Activated CD4-positive, alpha-beta memory T cell treated with anti-CD3 and anti-CD28 coated beads for 36 hours (primary cell): ENCODE data around the gene PCDH10. TPM values are rescaled to one million over a fixed set of nuclear protein-coding genes. Genes with fewer than 3 reads are reported as not detected.

Experiments
- CTCF ChIA-PET: fragments of 350-600 bp; sonication (Branson Sonifier 250); formaldehyde crosslinking; loops from one replicate; lab custom pipeline; 2021; ENCODE audit warnings: antibody characterized with exemption, inconsistent platforms; lab: Charles Lee
- POLR2A ChIA-PET: fragments of 350-600 bp; sonication (Branson Sonifier 250); formaldehyde crosslinking; loops from one replicate; lab custom pipeline; 2021; ENCODE audit warnings: antibody characterized with exemption; lab: Charles Lee
- DNase-seq: peaks from one replicate; pipeline ENCODE4 v3.0.0-alpha.2; 2020
- H3K27ac Mint-ChIP-seq: one replicate; pipeline ENCODE4 v1.8.0; 2021; ENCODE audit warnings: mixed read lengths
- H3K27me3 Mint-ChIP-seq: one replicate; pipeline ENCODE4 v1.8.0; 2021; ENCODE audit warnings: mixed read lengths
- H3K36me3 Mint-ChIP-seq: one replicate; pipeline ENCODE4 v1.8.0; 2021; ENCODE audit warnings: mixed read lengths
- H3K4me1 Mint-ChIP-seq: one replicate; pipeline ENCODE4 v1.8.0; 2021; ENCODE audit warnings: low read depth, mixed read lengths
- H3K4me3 Mint-ChIP-seq: one replicate; pipeline ENCODE4 v1.8.0; 2021; ENCODE audit warnings: mild to moderate bottlenecking, mixed read lengths
- H3K9me3 Mint-ChIP-seq: one replicate; pipeline ENCODE4 v1.8.0; 2021; ENCODE audit warnings: mixed read lengths
- intact Hi-C: fragments of 100-400 bp; cut with micrococcal nuclease; formaldehyde crosslinking; loops from one replicate; pipeline ENCODE4 v1.15.1; 2023
- total RNA-seq, 2 experiments: library from RNA; stranded (reverse); gene quantifications; one replicate each; pipeline ENCODE4 v1.2.3, GENCODE V29; 2021

PCDH10 gene
- total RNA-seq, 2 experiments from 2014 or later, result not detected

DNA sequence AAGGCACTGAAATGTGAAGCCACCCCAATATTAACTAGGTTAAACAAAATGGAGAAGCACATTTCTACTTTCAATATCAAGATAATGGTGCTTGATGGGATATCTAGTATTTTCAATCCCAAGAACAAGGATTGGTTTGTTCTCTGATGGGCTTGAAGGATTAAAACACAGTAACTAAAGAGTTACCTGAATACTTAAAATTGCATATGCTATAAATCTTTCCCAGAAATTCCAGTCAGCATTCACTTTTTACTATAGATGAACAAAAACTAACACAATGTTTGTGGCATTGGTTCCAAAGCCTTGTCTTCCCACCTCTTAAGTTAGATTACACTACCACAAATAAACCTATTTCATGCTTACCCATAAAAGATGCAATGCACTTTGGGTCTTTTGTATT is 3.9 kb upstream of the PCDH10 start:
- POLR2A ChIA-PET, result no interaction called here
- H3K4me1 Mint-ChIP-seq, result peaks cover 14% of the 10 kb centered on the region
- no peak overlapping the region for H3K27ac Mint-ChIP-seq
- no peak for DNase-seq
- peaks cover 40% of the 10 kb centered on the region for H3K27me3 Mint-ChIP-seq
- H3K36me3 Mint-ChIP-seq, result peaks cover 7% of the 10 kb centered on the region
- intact Hi-C loops, result no loop called here
- H3K4me3 Mint-ChIP-seq, result no peak overlapping the region
- CTCF ChIA-PET, result no interaction called here
- H3K9me3 Mint-ChIP-seq, result no peaks in the 10 kb centered on the region

GRCh38 chr4:133145758-133146573 is 3.1 kb upstream of the PCDH10 start:
- DNase-seq, result no peak
- Mint-ChIP-seq H3K9me3 (no peaks in the 10 kb centered on the region), H3K4me3 (no peak overlapping the region), H3K36me3 (peaks cover 7% of the 10 kb centered on the region), H3K4me1 (peaks cover 17% of the 10 kb centered on the region), H3K27ac (no peak overlapping the region), H3K27me3 (peaks cover 46% of the 10 kb centered on the region)
- POLR2A ChIA-PET, result no interaction called here
- intact Hi-C loops, result no loop called here
- CTCF ChIA-PET, result no interaction called here

- CTCF ChIA-PET, result no interaction called here
- POLR2A ChIA-PET, result no interaction called here
- no peaks in the 10 kb centered on the region for H3K9me3 Mint-ChIP-seq
Observed at GRCh38 chr4:133146574-133147241, 2.4 kb upstream of the PCDH10 start.

DNA sequence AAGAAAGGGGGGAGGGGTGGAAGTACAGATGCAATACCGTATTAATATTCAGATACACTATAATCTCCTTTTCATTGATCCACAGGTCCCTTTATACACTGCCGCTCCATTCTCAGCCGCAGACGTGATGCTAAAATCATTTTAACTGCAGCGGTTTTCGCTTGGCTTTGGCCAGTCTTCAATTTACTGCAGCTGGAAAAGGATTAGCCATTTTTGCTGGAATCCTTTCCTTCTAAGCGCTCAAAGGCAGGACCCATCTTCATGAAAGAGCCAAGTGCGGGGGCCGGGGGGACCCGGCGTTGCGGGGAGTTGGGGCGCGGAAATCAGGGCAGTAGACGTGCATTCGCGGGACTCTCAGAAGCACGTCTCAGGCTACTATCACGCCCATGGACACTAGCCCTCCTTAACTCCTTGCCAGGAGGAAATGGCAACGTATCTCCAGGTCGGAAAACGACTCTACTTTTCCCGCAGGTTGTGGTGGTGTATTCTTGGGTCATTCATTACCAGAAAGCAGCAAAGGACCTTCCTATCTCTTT is 1.7 kb upstream of the PCDH10 start:
- H3K4me1 Mint-ChIP-seq, result peaks cover 17% of the 10 kb centered on the region
- peaks cover 7% of the 10 kb centered on the region for H3K36me3 Mint-ChIP-seq
- H3K27ac Mint-ChIP-seq, result no peak overlapping the region
- CTCF ChIA-PET, result no interaction called here
- no peaks in the 10 kb centered on the region for H3K9me3 Mint-ChIP-seq
- POLR2A ChIA-PET, result no interaction called here
- no peak overlapping the region for H3K4me3 Mint-ChIP-seq
- intact Hi-C loops, result no loop called here
- H3K27me3 Mint-ChIP-seq, result peaks cover 54% of the 10 kb centered on the region
- DNase-seq, result no peak

More at GRCh38 chr4:133146574-133147241, 2.4 kb upstream of the PCDH10 start:
- Mint-ChIP-seq H3K27me3 (peaks cover 52% of the 10 kb centered on the region), H3K4me1 (peaks cover 17% of the 10 kb centered on the region), H3K27ac (no peak overlapping the region), H3K4me3 (no peak overlapping the region), H3K36me3 (peaks cover 7% of the 10 kb centered on the region)
- DNase-seq, result peak; percentile 39
- intact Hi-C loops, result no loop called here

DNA sequence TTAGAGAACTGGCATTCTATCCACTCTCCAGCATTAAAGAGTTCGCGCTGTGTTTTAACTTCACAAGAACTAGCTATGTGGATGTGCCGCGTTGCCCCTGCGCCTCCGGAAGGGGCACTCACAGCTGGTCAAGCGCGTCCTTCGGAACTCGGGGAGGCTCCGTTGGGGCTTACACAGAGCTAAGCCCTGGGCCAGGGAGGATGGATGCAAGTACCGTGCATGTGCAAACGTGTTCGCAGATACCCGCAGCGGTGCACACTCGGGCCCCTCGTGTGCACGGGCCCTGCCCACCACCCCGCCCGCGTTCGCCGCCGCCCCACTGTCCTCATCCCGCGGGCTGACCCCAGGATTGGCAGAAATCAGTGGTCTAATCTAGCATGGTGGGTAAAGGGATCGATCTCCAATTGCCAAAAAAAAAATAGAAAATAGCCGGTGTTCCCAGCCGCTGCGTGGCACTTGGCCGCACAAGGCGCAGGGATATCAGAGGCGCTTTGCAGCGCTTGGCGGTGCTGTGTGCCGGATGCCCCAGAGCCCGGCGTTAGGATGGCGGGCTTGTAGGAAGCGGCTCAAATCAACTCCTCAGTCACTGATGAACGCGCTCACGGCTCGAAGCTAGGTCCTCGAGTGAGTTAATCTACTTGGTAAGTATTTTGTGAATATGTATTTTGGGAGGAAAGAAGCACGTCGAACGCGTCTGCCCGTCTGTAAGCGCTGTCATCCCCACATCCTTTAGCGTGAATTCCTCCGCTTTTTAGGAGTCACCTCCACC is 989 bp upstream of the PCDH10 start:
- ChIA-PET POLR2A (no interaction called here), CTCF (no interaction called here)
- Mint-ChIP-seq H3K27ac (no peak overlapping the region), H3K4me3 (no peak overlapping the region), H3K4me1 (peaks cover 17% of the 10 kb centered on the region), H3K9me3 (no peaks in the 10 kb centered on the region), H3K36me3 (peaks cover 8% of the 10 kb centered on the region), H3K27me3 (peaks cover 62% of the 10 kb centered on the region)
- DNase-seq, result no peak
- intact Hi-C loops, result no loop called here

- no peaks in the 10 kb centered on the region for H3K9me3 Mint-ChIP-seq
Observed at GRCh38 chr4:133149364-133149695, 236 bp downstream of the PCDH10 start.

DNA sequence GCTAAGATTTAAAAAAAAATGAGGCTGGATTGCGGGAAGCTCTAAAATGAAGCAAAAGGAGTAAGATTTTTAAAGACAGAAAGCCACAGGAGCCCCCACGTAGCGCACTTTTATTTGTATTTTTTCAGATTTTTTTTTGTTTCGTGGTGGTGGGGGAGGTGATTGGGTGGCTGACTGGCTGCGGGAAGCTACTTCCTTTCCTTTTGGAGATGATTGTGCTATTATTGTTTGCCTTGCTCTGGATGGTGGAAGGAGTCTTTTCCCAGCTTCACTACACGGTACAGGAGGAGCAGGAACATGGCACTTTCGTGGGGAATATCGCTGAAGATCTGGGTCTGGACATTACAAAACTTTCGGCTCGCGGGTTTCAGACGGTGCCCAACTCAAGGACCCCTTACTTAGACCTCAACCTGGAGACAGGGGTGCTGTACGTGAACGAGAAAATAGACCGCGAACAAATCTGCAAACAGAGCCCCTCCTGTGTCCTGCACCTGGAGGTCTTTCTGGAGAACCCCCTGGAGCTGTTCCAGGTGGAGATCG is 908 bp downstream of the PCDH10 start:
- peaks cover 17% of the 10 kb centered on the region for H3K4me1 Mint-ChIP-seq
- no peak overlapping the region for H3K27ac Mint-ChIP-seq
- ChIA-PET POLR2A (no interaction called here), CTCF (no interaction called here)
- H3K36me3 Mint-ChIP-seq, result peaks cover 8% of the 10 kb centered on the region
- H3K9me3 Mint-ChIP-seq, result no peaks in the 10 kb centered on the region
- H3K4me3 Mint-ChIP-seq, result no peak overlapping the region
- intact Hi-C loops, result no loop called here
- no peak for DNase-seq
- peaks cover 61% of the 10 kb centered on the region for H3K27me3 Mint-ChIP-seq

More at GRCh38 chr4:133149364-133149695, 236 bp downstream of the PCDH10 start:
- ChIA-PET CTCF (no interaction called here), POLR2A (no interaction called here)
- H3K27ac Mint-ChIP-seq, result no peak overlapping the region
- no peak for DNase-seq
- intact Hi-C loops, result no loop called here
- peak overlapping the region; percentile 4 for H3K4me3 Mint-ChIP-seq
- H3K36me3 Mint-ChIP-seq, result peaks cover 8% of the 10 kb centered on the region
- peaks cover 63% of the 10 kb centered on the region for H3K27me3 Mint-ChIP-seq
- H3K4me1 Mint-ChIP-seq, result peaks cover 17% of the 10 kb centered on the region

DNA sequence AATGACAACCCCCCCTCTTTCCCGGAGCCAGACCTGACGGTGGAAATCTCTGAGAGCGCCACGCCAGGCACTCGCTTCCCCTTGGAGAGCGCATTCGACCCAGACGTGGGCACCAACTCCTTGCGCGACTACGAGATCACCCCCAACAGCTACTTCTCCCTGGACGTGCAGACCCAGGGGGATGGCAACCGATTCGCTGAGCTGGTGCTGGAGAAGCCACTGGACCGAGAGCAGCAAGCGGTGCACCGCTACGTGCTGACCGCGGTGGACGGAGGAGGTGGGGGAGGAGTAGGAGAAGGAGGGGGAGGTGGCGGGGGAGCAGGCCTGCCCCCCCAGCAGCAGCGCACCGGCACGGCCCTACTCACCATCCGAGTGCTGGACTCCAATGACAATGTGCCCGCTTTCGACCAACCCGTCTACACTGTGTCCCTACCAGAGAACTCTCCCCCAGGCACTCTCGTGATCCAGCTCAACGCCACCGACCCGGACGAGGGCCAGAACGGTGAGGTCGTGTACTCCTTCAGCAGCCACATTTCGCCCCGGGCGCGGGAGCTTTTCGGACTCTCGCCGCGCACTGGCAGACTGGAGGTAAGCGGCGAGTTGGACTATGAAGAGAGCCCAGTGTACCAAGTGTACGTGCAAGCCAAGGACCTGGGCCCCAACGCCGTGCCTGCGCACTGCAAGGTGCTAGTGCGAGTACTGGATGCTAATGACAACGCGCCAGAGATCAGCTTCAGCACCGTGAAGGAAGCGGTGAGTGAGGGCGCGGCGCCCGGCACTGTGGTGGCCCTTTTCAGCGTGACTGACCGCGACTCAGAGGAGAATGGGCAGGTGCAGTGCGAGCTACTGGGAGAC is 1.6 kb downstream of the PCDH10 start:
- ChIA-PET CTCF (no interaction called here), POLR2A (no interaction called here)
- no peak overlapping the region for H3K27ac Mint-ChIP-seq

DNA sequence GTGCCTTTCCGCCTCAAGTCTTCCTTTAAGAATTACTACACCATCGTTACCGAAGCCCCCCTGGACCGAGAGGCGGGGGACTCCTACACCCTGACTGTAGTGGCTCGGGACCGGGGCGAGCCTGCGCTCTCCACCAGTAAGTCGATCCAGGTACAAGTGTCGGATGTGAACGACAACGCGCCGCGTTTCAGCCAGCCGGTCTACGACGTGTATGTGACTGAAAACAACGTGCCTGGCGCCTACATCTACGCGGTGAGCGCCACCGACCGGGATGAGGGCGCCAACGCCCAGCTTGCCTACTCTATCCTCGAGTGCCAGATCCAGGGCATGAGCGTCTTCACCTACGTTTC is 2.2 kb downstream of the PCDH10 start:
- H3K4me3 Mint-ChIP-seq, result no peak overlapping the region
- H3K27ac Mint-ChIP-seq, result no peak overlapping the region
- H3K4me1 Mint-ChIP-seq, result peaks cover 17% of the 10 kb centered on the region
- H3K36me3 Mint-ChIP-seq, result peaks cover 8% of the 10 kb centered on the region
- H3K27me3 Mint-ChIP-seq, result peaks cover 57% of the 10 kb centered on the region
- ChIA-PET CTCF (no interaction called here), POLR2A (no interaction called here)
- intact Hi-C loops, result no loop called here
- no peaks in the 10 kb centered on the region for H3K9me3 Mint-ChIP-seq
- no peak for DNase-seq

More for the DNA sequence above, 1.6 kb downstream of the PCDH10 start:
- Mint-ChIP-seq H3K9me3 (no peaks in the 10 kb centered on the region), H3K36me3 (peaks cover 8% of the 10 kb centered on the region), H3K27me3 (peaks cover 61% of the 10 kb centered on the region), H3K4me3 (no peak overlapping the region), H3K4me1 (peaks cover 17% of the 10 kb centered on the region)
- intact Hi-C loops, result no loop called here
- no peak for DNase-seq

DNA sequence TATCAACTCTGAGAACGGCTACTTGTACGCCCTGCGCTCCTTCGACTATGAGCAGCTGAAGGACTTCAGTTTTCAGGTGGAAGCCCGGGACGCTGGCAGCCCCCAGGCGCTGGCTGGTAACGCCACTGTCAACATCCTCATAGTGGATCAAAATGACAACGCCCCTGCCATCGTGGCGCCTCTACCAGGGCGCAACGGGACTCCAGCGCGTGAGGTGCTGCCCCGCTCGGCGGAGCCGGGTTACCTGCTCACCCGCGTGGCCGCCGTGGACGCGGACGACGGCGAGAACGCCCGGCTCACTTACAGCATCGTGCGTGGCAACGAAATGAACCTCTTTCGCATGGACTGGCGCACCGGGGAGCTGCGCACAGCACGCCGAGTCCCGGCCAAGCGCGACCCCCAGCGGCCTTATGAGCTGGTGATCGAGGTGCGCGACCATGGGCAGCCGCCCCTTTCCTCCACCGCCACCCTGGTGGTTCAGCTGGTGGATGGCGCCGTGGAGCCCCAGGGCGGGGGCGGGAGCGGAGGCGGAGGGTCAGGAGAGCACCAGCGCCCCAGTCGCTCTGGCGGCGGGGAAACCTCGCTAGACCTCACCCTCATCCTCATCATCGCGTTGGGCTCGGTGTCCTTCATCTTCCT is 2.7 kb downstream of the PCDH10 start:
- Mint-ChIP-seq H3K4me1 (peaks cover 17% of the 10 kb centered on the region), H3K27ac (no peak overlapping the region), H3K9me3 (no peaks in the 10 kb centered on the region), H3K4me3 (no peak overlapping the region), H3K27me3 (peaks cover 54% of the 10 kb centered on the region), H3K36me3 (peaks cover 8% of the 10 kb centered on the region)
- intact Hi-C loops, result no loop called here
- ChIA-PET POLR2A (no interaction called here), CTCF (no interaction called here)
- no peak for DNase-seq

DNA sequence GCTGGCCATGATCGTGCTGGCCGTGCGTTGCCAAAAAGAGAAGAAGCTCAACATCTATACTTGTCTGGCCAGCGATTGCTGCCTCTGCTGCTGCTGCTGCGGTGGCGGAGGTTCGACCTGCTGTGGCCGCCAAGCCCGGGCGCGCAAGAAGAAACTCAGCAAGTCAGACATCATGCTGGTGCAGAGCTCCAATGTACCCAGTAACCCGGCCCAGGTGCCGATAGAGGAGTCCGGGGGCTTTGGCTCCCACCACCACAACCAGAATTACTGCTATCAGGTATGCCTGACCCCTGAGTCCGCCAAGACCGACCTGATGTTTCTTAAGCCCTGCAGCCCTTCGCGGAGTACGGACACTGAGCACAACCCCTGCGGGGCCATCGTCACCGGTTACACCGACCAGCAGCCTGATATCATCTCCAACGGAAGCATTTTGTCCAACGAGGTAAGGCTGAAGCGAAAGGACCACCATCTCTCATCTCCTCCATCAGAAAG is 3.3 kb downstream of the PCDH10 start:
- no peak for DNase-seq
- ChIA-PET CTCF (no interaction called here), POLR2A (no interaction called here)
- intact Hi-C loops, result no loop called here
- Mint-ChIP-seq H3K4me3 (no peak overlapping the region), H3K27me3 (peaks cover 48% of the 10 kb centered on the region), H3K36me3 (peaks cover 8% of the 10 kb centered on the region), H3K9me3 (no peaks in the 10 kb centered on the region), H3K27ac (no peak overlapping the region), H3K4me1 (peaks cover 17% of the 10 kb centered on the region)
